HG03039 (cell line): ENCODE results near the gene TESPA1.
"Not testable (repeated sequence)": the region's sequence is repeated elsewhere in the genome, so short reads cannot be mapped to it uniquely, and the experiment has no call there.

Experiments
- ATAC-seq: cut with Tn5 transposase; IDR thresholded peaks from one replicate; pipeline ENCODE4 v1.9.1; 2021; ENCODE audit warnings: mild to moderate bottlenecking, moderate library complexity; ENCODE audit not compliant: unreplicated experiment

The TESPA1 gene

DNA sequence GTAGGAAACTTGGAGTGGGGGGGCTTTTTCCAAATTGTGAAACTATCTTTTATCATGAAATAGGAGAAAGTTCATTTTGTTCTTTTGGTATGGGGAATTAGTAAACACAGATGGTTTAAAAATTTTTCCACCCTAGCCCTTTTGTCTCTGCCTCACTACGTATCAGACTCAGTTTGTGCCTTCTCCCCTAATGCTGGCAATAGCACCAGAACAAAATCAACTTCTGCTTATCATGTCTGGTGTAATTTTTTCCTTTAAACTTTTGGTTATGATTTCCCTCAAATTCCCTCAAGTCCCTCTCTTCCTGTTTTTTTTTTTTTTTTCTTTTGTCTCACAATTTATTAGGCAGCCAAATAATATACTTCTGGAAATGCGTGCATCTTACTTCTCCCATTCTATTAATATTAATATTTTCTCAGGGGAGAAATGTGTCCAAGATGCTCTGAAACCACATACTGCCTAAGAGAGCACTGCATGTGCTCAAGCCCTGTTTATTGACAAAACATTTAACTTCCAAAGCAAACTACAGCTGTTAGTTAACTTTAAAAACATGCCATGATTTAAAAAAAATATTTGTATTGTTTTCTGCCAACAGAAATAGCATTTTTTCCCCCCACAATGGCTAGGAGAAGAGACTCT lies 35.4 kb downstream of the TESPA1 start:
- no peak for ATAC-seq

GRCh38 chr12:54948171-54948570 lies 36.4 kb downstream of the TESPA1 start:
- no peak for ATAC-seq

DNA sequence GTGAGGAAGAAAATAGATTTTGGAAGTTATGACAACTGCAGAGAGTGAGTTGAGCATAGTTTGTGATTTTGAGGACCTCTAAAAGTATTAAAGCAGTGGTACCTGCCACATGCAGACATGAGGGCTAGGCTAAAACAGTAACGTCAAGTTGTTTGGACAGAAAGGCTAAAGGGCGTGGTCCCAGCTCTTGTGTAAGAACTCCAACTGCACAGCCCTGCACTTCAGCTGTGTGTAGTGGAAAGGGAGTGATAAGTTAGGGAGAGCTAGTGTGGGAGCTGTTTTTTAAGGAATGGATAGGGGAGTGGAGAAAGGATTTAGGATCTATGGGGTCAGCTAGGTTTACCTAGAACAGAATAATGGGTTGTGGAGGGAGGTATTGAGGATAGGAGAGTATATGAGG lies 39.5 kb downstream of the TESPA1 start:
- ATAC-seq = no peak

DNA sequence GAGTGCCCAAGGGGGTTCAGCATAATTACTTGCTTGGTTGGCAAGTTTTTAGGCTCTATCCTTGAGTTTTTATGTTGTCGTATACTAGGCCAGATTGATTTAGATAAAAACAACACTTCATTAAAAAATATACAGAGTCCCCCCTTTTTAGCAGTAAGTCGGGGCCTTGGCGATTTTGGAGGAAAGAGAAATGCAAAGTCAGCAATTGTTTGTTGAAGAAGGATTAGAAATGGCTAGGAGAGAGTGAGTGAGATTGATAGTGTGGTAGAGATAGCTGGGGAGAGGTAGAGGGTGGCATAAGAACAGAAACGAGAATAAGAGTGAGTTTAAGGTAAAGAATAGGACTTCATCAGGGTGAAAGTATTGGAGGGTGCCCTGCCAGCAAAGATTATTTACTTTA lies 41.3 kb downstream of the TESPA1 start:
- not testable (repeated sequence) for ATAC-seq

- no peak for ATAC-seq
These were observed 42.9 kb downstream of the TESPA1 start for GRCh38 chr12:54941659-54942058.

GRCh38 chr12:54940727-54941315 lies 43.7 kb downstream of the TESPA1 start:
- ATAC-seq = no peak

DNA sequence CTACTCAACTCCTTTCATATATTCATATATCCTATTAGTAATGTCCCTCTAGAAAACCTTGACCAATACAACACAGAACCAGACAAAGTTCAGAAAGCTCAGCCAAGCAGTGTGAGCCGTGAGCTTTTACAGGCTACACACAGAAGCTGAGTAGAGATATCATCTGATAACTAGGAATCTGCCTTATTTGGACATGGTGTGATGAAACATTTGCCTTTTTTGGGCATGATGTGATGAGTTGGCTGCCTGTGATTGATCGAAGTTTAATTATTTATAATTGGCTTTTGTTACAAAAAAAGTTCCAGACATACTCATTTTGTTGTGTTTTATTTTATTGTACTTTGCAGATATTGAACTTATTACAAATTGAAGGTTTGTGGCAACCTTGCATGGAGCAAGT lies 46.6 kb downstream of the TESPA1 start:
- ATAC-seq = no peak

- ATAC-seq = no peak
These were observed 47.2 kb downstream of the TESPA1 start for GRCh38 chr12:54937376-54937775.

DNA sequence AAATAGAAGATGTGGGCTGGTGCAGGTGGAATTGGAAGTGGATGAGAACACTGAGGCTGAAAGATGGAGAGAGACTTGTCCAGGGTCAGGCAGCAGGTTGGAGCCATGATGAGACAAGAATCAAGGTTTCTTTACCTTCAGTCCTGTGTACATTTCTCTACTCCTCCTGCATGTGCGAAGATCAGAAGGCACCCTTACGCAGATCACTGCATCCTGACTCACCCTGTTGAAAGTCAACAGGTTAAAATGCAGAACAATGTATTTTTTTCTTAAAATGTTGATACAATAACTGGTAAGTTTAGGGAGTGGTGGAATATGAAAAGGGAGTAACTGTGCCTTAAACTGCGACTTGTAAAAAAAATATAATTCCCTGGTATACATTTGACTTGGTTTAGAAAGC lies 47.8 kb downstream of the TESPA1 start:
- ATAC-seq = no peak

DNA sequence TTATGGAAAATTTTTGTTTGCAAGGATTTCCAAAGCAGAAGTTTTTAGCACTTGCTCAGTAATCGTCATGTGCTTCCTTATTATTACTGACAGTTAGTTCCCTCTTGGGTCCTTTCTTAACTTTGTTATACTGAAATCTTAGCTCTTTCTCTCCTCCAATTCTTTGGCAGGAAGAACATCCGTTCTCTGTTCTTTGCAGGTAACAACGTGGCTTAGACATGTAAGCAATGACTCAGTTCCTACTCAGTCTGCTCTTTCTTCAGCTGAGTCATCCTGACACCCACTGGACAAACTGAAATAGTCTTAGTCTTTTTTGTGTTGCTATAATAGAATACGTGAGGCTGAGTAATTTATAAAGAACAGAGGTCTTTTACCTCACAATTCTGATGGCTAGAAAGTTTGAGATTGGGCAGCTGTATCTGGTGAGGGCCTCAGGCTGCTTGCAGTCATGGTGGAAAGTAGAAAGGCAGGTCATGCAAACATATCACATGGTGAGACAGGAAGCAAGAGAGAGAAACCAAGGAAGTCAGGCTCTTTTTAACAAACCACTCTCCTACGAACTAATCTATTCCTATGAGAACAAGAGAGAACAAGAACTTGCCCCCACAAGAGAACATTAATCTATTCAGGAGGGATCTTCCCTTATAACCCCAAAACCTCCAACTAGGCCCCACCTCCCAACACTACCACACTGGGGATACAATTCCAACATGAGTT lies 49.2 kb downstream of the TESPA1 start:
- peak; percentile 98 for ATAC-seq

DNA sequence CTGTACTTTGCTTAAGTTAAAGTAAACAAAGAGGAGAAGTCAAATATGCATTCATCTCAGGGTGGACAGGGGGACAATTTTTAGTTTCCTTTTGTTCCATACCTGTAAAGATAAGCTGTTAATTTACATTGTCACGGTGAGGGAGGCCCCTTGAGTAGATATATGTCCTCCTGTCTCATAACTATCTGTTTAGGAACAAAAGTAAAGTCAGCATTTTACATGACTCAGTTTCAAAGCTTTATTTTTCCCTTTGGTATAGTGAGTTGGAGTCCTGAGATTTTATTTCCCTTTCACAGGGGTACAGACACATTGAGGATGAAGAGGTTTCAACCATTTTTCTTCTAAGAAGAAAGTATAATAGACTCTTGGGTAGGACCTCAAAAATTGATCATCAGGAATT lies 50.1 kb downstream of the TESPA1 start:
- no peak for ATAC-seq

- ATAC-seq = no peak
These were observed 51.2 kb downstream of the TESPA1 start for GRCh38 chr12:54933376-54933775.

DNA sequence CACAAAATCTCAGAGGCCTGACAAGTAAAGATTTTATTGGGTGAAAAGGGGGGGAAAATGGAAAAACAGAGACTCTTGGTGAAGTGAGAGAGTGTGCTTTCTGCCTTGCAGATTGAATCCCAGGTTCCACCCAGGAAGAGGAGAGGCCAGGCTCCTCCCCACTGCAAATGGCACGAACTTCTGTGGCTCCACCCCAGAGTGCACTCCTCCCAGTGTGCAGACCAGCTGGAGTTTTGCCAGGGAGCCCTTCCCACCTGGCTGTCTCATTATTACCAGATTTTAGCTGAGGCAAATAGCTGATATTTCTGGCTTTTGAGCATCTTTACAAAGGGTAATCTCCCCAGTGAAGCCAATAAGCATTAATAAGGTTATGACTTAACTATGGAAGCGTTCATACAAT lies 51.9 kb downstream of the TESPA1 start:
- ATAC-seq = no peak

GRCh38 chr12:54932038-54932437 lies 52.5 kb downstream of the TESPA1 start:
- ATAC-seq = no peak

- no peak for ATAC-seq
These were observed 54.6 kb downstream of the TESPA1 start for GRCh38 chr12:54929998-54930397.

DNA sequence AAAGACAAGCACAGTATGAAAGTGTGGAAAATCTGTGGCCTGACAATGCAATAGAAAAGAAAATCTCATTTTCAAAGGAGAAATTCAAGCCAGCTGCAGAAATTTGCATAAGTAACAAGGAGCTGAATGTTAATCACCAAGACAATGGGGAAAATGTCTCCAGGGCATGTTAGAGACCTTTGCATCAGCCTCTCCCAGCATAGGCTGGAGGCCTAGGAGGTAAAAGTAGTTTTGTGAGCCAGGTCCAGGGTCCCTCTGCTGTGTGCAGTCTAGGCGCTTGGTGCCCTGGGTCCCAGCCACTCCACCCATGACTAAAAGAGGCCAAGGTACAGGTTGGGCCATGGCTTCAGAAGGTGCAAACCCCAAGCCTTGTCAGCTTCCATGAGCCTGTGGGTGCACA lies 58.3 kb downstream of the TESPA1 start:
- ATAC-seq = no peak

DNA sequence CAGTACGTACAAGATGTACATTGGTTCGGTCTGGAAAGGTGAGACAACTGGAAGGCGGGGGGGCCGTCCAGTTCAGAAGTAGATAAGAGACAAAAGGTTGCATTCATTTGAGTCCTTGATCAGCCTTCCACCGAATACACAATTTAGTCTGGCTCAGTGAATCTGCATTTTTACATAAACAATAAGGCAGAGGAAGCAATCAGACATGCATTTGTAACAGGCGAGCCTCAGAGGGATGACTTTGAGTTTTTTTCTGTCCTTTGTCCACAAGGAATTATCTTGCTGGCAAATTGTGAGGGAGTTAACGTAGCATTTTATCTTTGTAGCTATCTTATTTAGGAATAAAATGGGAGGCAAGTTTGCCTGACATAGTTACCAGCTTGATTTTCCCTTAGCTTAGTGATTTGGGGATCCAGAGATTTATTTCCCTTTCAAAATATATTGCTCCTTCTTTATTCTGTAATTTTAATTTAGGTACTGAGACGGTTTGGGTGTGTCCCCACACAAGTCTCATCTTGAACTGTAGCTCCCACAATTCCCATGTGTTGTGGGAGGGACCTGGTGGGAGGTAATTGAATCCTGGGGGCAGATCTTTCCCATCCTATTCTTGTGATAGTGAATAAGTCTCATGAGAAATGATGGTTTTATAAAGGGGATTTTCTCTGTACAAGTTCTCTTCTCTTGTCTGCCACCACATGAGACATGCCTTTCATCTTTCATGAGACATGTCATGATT lies 59.4 kb downstream of the TESPA1 start:
- ATAC-seq = no peak

GRCh38 chr12:54917001-54917488 lies 67.5 kb downstream of the TESPA1 start:
- no peak for ATAC-seq
